ENCODE results near the gene SLCO2A1.

Gene SLCO2A1

DNA sequence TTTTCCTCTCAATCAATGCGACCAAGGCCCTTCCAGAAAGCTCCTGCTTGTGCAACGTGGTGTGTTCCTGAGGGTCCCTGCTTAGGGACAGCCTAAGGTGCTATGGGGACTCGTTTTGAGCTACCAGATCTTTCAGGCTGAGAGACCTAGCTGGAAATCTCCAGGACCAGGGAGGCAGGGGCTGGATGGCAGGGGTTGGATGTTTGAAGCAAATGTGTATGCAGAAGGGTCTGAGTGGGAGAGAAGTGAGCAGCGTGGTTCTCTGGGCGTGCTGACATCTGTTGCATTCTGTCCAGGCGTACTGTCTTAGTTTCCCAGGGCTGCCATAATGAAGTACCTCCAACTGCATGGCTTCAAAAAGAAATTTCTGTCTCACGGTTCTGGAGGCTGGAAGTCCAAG is 31.7 kb upstream of the SLCO2A1 start:
- no peak for DNase-seq (ENCODE audit: extremely low read depth in 1 of 2, low read depth in 1 of 2)

GRCh38 chr3:134060561-134061385 is 31.0 kb upstream of the SLCO2A1 start:
- no peak for DNase-seq (ENCODE audit: extremely low read depth in 1 of 2, low read depth in 1 of 2)

GRCh38 chr3:134059671-134060560 is 30.2 kb upstream of the SLCO2A1 start:
- DNase-seq (ENCODE audit: extremely low read depth in 1 of 2, low read depth in 1 of 2) = no peak

- no peak for DNase-seq (ENCODE audit: extremely low read depth in 1 of 2, low read depth in 1 of 2)
Measured at GRCh38 chr3:134059035-134059601, 29.4 kb upstream of the SLCO2A1 start.

DNA sequence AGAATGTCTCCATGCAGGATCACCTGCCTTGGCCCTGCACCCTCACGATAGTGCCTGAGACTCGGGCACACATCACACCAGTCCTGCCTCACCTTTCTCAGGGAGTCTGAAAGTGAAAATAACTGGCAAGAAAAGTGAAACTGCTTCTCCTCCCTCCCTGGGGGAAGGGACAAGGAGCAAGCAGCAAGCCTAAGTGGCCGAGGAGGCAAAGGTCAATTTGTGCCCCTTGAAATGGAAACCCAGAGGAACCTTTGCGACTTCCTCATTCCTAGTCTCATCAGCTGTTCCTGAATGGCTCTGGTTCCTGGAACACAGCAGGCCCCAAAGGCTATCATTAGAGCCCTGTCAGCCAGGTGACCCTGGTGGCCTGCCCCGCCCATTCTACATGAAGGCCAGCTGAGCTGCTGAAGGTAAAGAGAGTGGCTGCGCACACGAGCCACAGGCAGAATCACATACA is 28.0 kb upstream of the SLCO2A1 start:
- DNase-seq (ENCODE audit: extremely low read depth in 1 of 2, low read depth in 1 of 2) = no peak

DNA sequence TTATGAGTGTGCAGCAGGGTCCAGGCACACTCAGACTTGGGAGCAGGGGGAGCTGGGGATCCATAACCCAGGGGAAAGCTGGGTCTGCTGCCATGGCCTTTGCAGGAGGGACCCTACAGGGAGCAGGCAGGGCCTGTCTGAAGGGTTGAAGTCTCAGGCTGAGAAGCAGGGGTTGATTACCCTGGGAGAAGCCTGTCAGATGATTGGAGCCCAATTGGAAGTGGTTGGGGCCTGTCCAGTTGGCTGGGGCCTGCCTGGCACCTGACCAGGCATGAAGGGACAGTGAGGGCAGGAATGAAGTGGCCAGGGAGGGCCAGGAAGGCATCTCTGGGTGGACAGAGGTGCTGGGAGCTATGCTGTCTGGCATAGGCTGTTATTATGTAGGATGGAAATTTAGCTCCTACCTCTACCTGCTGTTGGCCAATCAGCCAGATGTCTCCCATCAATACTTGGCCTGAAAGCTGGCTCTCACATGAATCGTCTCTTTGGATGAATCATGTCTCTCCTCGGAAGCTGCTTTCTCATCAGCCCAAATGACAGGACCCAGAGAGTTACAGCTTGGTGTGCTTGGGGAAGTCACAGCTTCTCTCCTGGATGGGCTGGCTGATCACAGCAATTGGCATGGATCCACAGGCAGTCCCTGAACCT is 27.4 kb upstream of the SLCO2A1 start:
- DNase-seq (ENCODE audit: extremely low read depth in 1 of 2, low read depth in 1 of 2) = no peak

DNA sequence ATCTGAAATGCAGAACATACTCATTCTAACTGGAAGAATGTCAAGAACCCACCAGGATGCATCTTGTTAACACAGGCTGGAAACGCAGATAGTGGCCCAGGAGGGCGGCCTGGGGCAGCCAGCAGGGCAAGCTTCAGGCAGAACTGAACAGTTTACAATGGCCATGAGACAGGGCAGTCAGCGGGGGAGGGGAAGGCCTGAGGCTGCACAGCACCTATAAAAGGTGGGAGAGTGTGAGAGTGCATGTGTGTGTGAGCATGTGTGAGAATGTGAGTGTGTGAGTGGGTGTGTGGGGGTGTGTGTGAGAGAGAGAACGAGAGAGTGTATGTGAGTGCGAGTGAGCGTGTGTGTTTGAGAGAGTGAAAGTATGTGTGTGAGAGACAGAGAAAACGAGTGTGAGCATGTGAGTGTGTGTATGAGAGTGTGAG is 26.8 kb upstream of the SLCO2A1 start:
- DNase-seq (ENCODE audit: extremely low read depth in 1 of 2, low read depth in 1 of 2) = no peak

DNA sequence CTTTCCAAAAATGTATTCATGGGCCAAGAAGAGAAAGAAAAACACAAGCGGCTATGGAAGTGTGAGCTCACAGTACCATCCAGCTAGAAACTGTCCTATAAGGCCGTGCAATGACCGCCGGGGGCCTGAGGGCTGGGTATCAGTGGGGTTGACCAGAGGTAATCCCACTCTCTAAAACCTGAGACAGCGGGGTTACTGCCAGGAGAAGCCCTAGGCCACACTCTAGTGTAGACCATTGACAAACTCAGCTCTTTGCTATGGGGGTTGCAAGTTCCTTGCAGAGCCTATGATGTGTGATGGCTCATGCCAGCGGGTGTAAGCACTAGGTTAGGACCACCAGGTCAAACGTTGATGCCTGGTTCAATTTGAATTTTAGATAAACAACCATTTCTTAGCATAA is 25.9 kb upstream of the SLCO2A1 start:
- no peak for DNase-seq (ENCODE audit: extremely low read depth in 1 of 2, low read depth in 1 of 2)

GRCh38 chr3:134054881-134055280 is 25.2 kb upstream of the SLCO2A1 start:
- DNase-seq (ENCODE audit: extremely low read depth in 1 of 2, low read depth in 1 of 2) = no peak

DNA sequence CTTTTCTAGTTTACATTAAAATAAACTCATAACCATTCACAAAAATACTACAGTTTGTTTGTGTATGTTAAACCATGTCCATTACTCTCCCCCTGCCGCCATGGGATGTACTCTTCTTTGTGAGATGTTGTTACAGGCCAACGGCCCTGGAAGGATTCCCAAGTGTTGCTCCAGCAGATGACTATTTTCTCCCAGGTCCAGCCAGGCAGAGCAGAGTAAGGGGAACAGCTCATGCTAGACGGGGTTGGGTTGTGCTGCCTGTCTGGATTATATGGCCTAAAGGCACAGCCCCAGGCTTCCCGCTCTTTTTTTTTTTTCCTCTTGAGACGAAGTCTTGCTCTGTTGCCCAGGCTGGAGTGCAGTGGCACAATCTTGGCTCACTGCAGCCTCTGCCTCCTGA is 24.5 kb upstream of the SLCO2A1 start:
- DNase-seq (ENCODE audit: extremely low read depth in 1 of 2, low read depth in 1 of 2) = no peak

DNA sequence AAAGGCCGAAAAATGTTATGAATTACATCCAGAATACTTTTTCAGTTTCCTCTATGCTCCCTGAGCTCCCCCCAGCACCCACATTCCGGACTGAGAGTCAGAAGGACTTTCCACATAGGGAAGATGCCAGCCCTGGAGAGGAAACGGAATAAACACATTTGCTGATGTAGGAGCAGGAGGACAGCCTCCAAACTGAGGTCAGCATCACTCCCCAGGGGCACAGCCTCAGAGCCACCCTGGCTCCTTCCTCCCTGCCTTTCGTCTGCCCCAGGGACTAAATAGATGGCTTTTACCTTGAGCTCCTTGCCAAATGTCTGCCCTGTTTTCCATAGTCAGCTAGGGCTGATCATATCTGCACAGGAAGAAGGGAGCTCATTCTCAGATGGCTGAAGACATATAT is 22.6 kb upstream of the SLCO2A1 start:
- DNase-seq (ENCODE audit: extremely low read depth in 1 of 2, low read depth in 1 of 2) = no peak

DNA sequence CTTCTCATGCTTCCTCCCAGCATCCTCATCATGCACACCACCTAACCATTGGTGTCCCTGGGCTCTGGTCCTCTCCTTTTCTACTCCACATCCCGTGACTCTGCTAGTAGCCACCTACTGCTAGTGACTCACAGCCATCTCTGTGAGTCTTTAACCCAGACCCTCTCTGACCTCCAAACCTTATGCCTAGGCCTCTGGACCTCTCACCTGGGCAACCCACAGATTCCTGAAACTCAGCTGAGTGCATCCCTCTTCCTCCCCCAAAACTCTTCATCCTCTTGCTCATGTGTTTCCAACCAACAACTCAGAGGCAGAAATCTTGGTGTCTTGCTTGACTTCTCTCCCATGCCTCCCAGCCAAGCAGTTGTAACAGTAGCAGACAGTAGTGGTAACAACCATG is 20.0 kb upstream of the SLCO2A1 start:
- no peak for DNase-seq (ENCODE audit: extremely low read depth in 1 of 2, low read depth in 1 of 2)

- DNase-seq (ENCODE audit: extremely low read depth in 1 of 2, low read depth in 1 of 2) = no peak
Measured at GRCh38 chr3:134048278-134048996, 18.7 kb upstream of the SLCO2A1 start.

DNA sequence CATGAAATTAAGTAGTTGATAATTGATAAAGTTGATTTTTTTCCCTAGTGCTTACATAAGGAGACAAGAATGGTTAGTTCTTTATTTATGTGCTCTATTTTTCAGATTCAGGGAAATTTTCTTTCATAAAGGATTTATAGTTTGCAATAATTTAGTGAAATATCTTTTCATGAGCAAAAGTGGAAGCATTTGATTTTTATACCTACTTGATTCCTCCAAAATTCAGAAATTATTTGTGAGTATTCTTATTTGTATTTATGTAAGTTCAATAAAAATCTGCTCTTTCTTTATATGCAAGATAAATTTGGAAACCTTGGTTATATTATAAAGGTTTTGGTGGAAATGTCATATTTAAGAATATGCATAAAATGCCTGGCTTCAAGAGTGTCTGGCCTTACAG is 14.7 kb upstream of the SLCO2A1 start:
- DNase-seq (ENCODE audit: extremely low read depth in 1 of 2, low read depth in 1 of 2) = no peak

- no peak for DNase-seq (ENCODE audit: extremely low read depth in 1 of 2, low read depth in 1 of 2)
Measured at GRCh38 chr3:134040066-134040465, 10.3 kb upstream of the SLCO2A1 start.

GRCh38 chr3:134039161-134039862 is 9.6 kb upstream of the SLCO2A1 start:
- DNase-seq (ENCODE audit: extremely low read depth in 1 of 2, low read depth in 1 of 2) = no peak

GRCh38 chr3:134038716-134039115 is 9.0 kb upstream of the SLCO2A1 start:
- no peak for DNase-seq (ENCODE audit: extremely low read depth in 1 of 2, low read depth in 1 of 2)

GRCh38 chr3:134038071-134038491 is 8.4 kb upstream of the SLCO2A1 start:
- DNase-seq (ENCODE audit: extremely low read depth in 1 of 2, low read depth in 1 of 2) = no peak

GRCh38 chr3:134037168-134037567 is 7.4 kb upstream of the SLCO2A1 start:
- no peak for DNase-seq (ENCODE audit: extremely low read depth in 1 of 2, low read depth in 1 of 2)

DNA sequence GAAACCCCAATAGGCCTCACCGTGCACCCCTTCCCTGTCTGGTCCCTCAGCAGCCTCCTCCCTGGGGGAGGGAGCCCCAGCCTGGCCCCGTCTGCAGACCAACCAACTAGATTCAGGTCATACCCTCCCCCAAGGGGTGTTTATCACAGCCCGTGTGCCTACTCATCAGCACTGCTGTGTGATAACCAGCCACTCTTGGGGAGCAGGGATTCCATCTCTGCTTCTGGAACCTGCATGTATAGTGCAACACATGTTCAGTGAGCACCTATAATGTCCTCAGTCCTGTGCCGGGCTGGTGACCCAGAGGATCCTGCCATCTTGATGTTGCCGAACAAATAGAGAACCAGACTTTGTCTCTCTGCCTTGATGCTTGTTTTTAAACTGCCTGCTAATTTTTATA is 6.6 kb upstream of the SLCO2A1 start:
- no peak for DNase-seq (ENCODE audit: extremely low read depth in 1 of 2, low read depth in 1 of 2)
